GM18519 (cell line): ENCODE data around the gene DAGLA.

ENCODE experiments used
- ATAC-seq: cut with Tn5 transposase; IDR thresholded peaks from one replicate; pipeline ENCODE4 v1.9.1; 2021; ENCODE audit warnings: mild to moderate bottlenecking, moderate library complexity; ENCODE audit not compliant: unreplicated experiment, low FRiP score

DAGLA gene

GRCh38 chr11:61709110-61709509 lies 28.9 kb downstream of the DAGLA start:
- ATAC-seq = no peak

GRCh38 chr11:61709572-61709971 lies 29.4 kb downstream of the DAGLA start:
- no peak for ATAC-seq

- ATAC-seq = no peak
These were observed 29.8 kb downstream of the DAGLA start for GRCh38 chr11:61710019-61710418.

GRCh38 chr11:61711037-61711436 lies 30.8 kb downstream of the DAGLA start:
- no peak for ATAC-seq

GRCh38 chr11:61711498-61711897 lies 31.3 kb downstream of the DAGLA start:
- ATAC-seq = no peak

- no peak for ATAC-seq
These were observed 32.1 kb downstream of the DAGLA start for GRCh38 chr11:61712314-61712713.

GRCh38 chr11:61712846-61713245 lies 32.7 kb downstream of the DAGLA start:
- no peak for ATAC-seq

- ATAC-seq = no peak
These were observed 33.3 kb downstream of the DAGLA start for GRCh38 chr11:61713464-61713863.

- ATAC-seq = no peak
These were observed 33.7 kb downstream of the DAGLA start for GRCh38 chr11:61713906-61714305.

GRCh38 chr11:61714316-61714715 lies 34.1 kb downstream of the DAGLA start:
- ATAC-seq = no peak

- no peak for ATAC-seq
These were observed 34.7 kb downstream of the DAGLA start for GRCh38 chr11:61714916-61715315.

- ATAC-seq = no peak
These were observed 35.7 kb downstream of the DAGLA start for GRCh38 chr11:61715867-61716266.

- ATAC-seq = no peak
These were observed 36.5 kb downstream of the DAGLA start for GRCh38 chr11:61716478-61717285.

GRCh38 chr11:61717286-61718033 lies 37.3 kb downstream of the DAGLA start:
- ATAC-seq = no peak

GRCh38 chr11:61718046-61718531 lies 37.9 kb downstream of the DAGLA start:
- ATAC-seq = no peak

GRCh38 chr11:61718621-61719302 lies 38.6 kb downstream of the DAGLA start:
- no peak for ATAC-seq

GRCh38 chr11:61719978-61720377 lies 39.8 kb downstream of the DAGLA start:
- ATAC-seq = no peak

GRCh38 chr11:61720597-61720996 lies 40.4 kb downstream of the DAGLA start:
- no peak for ATAC-seq

GRCh38 chr11:61724437-61724836 lies 44.2 kb downstream of the DAGLA start:
- no peak for ATAC-seq

- ATAC-seq = no peak
These were observed 45.6 kb downstream of the DAGLA start for GRCh38 chr11:61725781-61726231.

- ATAC-seq = no peak
These were observed 46.6 kb downstream of the DAGLA start for GRCh38 chr11:61726775-61727174.
